NCI-H446 treated with DMSO at 0.1 percent for 48 hours (cell line): ENCODE data around the gene CACNG7.

ENCODE experiments used
- DNase-seq: peaks from one replicate; lab custom pipeline; 2025; lab: John Stamatoyannopoulos, UW

CACNG7 gene

DNA sequence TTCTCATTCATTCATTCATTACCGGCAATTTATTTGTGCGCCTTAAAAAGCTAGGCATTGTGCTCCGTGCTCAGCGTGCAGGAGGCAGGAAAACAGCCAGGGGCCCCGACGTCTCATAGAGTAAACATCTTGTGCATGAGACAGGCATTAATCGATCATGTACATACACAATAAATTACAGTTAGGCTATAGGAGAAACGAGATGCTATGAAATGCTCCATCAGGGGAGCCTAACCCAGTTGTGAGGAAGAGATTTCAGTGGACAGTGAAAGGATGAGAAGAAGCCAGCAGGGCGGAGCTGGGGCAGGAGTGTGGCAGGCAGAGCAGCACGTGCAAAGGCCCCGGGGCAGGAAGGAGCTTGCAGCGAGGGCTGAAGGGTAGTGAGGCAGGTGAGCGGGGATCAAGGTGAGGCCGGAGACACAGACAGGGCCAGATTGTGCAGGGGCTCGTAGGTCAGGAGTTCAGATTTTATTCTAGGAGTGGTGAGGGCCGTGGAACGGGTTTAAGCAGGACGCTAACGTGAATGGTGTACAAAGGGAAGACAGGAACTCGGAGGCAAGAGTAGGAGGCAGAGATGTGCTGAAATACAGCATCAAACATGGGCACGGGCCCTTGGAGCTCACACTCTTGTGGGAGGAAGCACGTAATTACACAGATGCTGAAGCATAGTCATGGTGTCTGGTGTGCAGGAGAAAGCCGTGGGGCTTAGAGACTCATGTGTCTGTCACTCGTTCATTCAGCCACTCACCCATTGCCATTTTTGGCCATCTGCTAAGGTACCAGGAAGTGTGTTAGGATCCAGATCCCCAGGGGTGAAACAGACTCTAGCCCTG lies 74.6 kb downstream of the CACNG7 start:
- DNase-seq: no peak

DNA sequence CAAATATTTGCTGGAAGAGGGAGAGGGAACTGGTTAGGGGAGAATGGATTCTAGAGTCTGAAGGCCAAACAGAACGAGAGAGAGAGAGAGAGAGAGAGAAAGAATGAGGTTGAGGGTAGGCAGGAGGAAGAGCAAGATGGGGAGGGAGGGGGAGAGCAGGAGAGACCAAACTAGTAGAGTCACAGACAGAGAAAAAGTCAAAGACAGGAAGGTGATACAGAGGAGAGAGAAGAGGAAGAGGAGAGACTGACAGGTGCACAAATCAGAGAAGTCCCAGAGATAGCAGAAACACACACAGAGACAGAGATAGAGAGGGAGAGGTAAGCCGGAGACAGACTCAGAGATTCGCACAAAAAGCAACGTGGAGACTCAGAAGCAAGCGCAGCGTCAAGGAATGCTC lies 76.8 kb downstream of the CACNG7 start:
- DNase-seq: no peak

DNA sequence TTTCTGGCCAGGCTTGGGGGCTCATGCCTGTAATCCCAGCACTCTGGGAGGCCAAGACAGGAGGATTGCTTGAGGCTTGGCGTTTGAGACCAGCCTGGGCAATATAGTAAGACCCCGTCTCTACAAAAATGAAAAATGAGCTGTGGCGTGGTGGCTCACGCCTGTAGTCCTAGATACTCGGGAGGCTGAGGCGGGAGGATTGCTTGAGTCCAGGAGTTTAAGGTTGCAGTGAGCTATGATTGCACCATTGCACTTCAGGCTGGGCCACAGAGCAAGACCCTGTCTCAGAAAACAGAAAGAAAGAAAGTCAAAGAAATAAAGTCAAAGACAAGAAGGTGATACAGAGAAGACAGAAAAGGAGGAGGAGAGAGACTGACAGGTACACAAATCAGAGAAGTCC lies 79.9 kb downstream of the CACNG7 start:
- DNase-seq: no peak

DNA sequence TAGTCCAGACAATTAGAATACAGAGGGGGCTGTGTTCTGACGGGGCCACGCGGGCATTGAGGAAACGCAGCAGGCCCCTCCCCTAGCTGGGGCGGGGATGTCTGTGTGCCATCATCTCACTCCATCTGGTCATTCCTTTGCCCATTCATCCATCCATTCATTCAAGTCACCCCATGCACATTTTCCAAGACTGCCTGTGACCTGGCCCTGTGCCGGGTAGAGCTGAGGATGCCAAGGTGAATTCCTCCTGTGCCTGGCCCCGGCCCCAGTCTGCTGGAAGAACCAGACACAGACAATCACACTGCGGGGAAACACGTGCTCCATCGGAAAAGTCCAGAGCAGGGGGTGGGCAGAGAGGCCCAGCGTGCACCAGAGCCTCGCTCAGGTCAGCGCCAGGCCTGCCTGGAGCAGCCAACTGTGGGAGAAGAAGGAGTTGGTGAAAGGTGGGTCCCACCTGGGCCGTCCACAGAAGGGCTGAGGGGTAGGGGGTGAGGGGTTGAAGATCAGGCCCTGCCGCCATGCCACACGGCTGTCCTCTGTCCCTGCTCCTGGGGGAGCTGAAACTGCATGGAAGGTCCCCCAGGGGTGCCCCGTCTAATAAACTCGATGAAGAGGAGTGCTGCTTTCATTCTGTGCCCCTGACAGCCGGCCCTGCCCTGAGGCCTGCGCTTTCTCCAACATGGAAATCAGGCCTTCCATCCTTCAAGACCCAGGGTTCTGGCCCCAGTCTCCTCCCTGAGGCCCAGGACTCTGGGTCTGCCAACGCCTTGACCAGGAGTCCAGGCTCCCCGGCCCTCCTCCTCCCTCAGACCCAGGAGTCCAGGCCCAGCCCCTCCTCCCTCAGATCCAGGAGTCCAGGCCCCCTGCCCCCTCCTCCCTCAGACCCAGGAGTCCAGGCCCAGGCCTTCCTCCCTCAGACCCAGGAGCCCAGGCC lies 80.8 kb downstream of the CACNG7 start:
- DNase-seq: no peak

DNA sequence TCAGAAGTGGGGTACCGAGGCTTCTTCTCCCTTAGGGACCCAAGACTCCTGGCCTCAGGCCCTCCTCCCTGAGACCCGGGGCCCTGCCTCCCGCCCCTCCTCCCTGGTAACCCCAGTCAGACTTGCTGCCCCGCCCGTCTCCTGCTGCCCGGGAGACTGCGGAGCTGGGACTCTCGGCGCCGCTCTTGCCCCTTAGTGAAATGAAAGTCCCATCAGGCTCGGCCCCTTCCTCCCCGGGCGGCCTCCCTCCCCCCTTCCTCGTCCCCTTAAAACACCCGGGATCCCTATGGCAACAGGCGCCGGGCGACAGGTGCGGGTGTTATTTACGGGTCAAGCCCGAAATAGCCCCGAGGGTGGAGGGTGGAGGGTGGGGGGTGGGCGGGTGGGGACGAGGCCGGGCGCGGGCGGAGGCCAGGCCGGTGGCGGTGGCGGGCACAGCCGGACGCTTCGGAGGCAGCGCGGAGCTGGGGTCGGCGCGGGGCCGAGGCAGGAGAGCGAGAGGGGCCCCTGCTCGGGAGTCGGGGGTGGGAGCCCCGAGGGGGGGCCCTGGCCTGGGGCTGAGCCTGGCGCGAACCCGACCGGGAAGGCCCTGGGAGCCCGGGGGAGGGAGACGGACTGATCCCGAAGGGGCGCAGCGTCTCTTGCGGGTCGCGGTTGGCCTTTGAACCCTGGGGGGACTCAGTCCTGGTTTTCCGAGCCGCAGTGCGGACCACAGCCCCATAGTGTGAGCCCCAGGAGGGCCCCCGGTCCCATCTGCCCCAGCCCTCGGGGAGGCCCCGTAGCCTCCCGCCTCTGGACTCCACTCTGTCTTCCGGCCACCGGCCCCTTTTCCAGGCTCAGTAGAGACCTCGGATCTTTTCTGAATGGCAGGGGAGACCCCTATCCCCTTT lies 82.4 kb downstream of the CACNG7 start, which contains the start of gene CACNG6:
CACNG6 (plus strand) TSS at position 414 of the 890 bp plus-strand sequence. CDS start 1,241 bp downstream, outside the sequence.
- no peak for DNase-seq

DNA sequence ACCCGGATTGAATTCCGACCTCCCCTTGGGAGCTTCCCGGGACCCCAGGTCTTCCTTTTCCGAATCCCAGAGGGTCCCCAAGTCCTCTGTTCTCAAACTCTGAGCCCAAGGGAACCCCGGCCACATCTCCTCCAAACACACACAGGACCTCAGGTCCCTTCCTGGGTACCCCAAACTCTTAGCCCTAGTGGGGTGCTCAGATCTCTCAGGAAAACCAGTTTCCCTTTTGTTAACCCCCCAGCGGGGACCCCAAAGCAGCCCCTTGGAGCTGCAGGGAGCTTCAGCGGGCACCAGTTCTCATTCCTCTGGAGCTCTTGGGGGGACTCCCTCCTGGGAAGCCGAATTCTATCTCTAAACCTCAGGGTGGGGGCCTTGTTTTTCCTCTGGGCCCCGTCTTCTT lies 83.1 kb downstream of the CACNG7 start:
- DNase-seq: no peak

DNA sequence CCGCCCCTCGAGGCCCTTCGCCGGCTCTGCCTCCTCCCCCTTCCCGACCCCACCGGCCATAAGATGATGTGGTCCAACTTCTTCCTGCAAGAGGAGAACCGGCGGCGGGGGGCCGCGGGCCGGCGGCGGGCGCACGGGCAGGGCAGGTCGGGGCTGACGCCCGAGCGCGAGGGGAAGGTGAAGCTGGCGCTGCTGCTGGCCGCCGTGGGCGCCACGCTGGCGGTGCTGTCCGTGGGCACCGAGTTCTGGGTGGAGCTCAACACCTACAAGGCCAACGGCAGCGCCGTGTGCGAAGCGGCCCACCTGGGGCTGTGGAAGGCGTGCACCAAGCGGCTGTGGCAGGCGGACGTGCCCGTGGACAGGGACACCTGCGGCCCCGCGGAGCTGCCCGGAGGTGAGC lies 83.7 kb downstream of the CACNG7 start:
- DNase-seq: no peak

DNA sequence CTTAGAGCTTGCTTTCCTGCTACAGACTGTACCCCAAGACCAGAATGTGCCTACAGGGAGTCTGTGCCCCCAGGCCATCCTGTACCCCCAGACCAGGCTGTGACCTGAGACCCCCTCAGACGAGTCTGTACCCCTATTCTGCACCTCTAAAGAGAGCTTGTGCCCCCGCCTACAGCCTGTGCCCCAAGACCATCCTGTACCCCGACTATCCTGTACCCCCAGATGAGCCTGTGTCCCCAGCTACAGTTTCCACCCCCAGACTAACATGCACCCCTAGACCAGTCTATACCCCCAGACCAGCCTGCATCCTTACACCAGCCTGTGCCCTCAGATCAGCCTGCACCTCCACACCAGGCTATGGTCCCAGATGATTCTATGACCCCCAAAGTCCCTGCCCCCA lies 84.4 kb downstream of the CACNG7 start:
- DNase-seq: no peak
